Measurements from ENCODE around the gene LRRC4C. TPM values are rescaled to one million over a fixed set of nuclear protein-coding genes. Genes with fewer than 3 reads are reported as not detected.

LRRC4C gene
- total and polyA plus RNA-seq, 4 donors = 0.10 to 0.93 (median 0.30) TPM

- TF ChIP-seq GABPA (IDR thresholded peaks at IDR 0.05 in 1 of 2, conservative IDR thresholded peaks at IDR 0.05 in 1 of 2) (no peak), RAD21 (IDR thresholded peaks at IDR 0.05) (no peak), HNF4A (conservative IDR thresholded peaks at IDR 0.05) (no peak), TAF1 (conservative IDR thresholded peaks at IDR 0.05) (no peak), EGR1 (IDR thresholded peaks at IDR 0.05; ENCODE audit: low read depth in 2 of 2) (no peak), YY1 (IDR thresholded peaks at IDR 0.05) (no peak), HNF4G (IDR thresholded peaks at IDR 0.05) (no peak), JUND (IDR thresholded peaks at IDR 0.05) (no peak), ZBTB33 (IDR thresholded peaks at IDR 0.05) (no peak), NR2F2 (IDR thresholded peaks at IDR 0.05) (no peak)
Measured at GRCh38 chr11:40095446-40095845, 1364.0 kb downstream of the LRRC4C start (continued).

DNA sequence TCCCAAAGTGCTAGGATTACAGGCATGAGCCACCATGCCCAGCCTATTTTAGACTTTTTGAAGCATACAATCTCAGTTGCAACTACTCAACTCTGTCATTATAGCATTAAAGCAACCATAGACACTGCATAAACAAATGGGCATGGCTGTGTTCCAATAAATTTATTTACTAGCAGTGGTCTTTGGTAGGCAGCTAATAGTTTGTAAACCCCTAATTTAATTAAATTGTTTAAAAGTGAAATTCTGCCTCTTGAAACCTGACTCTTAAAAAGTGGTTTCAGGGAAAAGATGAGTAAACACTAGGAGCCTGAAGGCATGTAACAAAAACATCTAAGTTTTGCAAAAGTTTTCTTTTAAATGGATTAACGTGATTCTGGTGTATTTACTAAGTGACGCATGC is 1364.5 kb downstream of the LRRC4C start:
- Histone ChIP-seq H3K9ac (ENCODE audit: low read depth in 1 of 2, low read length in 2 of 2) (no peak overlapping the region), H3K27me3 (ENCODE audit: control insufficient read depth in 4 of 4, insufficient read depth in 4 of 4, low read length in 3 of 4) (no peaks in the 10 kb centered on the region), H3K4me3 (ENCODE audit: low read depth in 1 of 3, low read length in 3 of 3) (no peak overlapping the region), H3K4me1 (ENCODE audit: control insufficient read depth in 4 of 4, insufficient read depth in 4 of 4, low read length in 3 of 4) (no peaks in the 10 kb centered on the region), H3K36me3 (ENCODE audit: control insufficient read depth in 4 of 4, insufficient read depth in 3 of 4, low read depth in 1 of 4, low read length in 3 of 4) (no peaks in the 10 kb centered on the region), H3K27ac (ENCODE audit: low read depth in 1 of 2, low read length in 2 of 2) (no peak overlapping the region), H3K9me3 (ENCODE audit: control insufficient read depth in 4 of 4, low read length in 3 of 4) (no peaks in the 10 kb centered on the region)
- DNase-seq (ENCODE audit: low spot score) = no peak
- TF ChIP-seq RAD21 (IDR thresholded peaks at IDR 0.05) (no peak), FOXA1 (IDR thresholded peaks at IDR 0.05) (no peak), SP1 (IDR thresholded peaks at IDR 0.05) (no peak), HNF4G (IDR thresholded peaks at IDR 0.05) (no peak), REST (IDR thresholded peaks at IDR 0.05) (no peak), MAX (IDR thresholded peaks at IDR 0.05) (no peak), ZBTB33 (IDR thresholded peaks at IDR 0.05) (no peak)
- WGBS = 82% methylated on average over 2 of the region's 2 CpGs

GRCh38 chr11:40080434-40080833 is 1379.0 kb downstream of the LRRC4C start:
- Histone ChIP-seq H3K36me3 (ENCODE audit: control insufficient read depth in 4 of 4, insufficient read depth in 3 of 4, low read depth in 1 of 4, low read length in 3 of 4) (no peaks in the 10 kb centered on the region), H3K9me3 (ENCODE audit: control insufficient read depth in 4 of 4, low read length in 3 of 4) (peaks cover 0 to 4% (median 0%) of the 10 kb centered on the region in 4 donors), H3K27me3 (ENCODE audit: control insufficient read depth in 4 of 4, insufficient read depth in 4 of 4, low read length in 3 of 4) (no peaks in the 10 kb centered on the region), H3K4me1 (ENCODE audit: control insufficient read depth in 4 of 4, insufficient read depth in 4 of 4, low read length in 3 of 4) (no peaks in the 10 kb centered on the region), H3K9ac (ENCODE audit: low read depth in 1 of 2, low read length in 2 of 2) (no peak overlapping the region), H3K27ac (ENCODE audit: low read depth in 1 of 2, low read length in 2 of 2) (no peak overlapping the region), H3K4me3 (ENCODE audit: low read depth in 1 of 3, low read length in 3 of 3) (no peak overlapping the region)
- WGBS = 69% methylated on average over 7 of the region's 7 CpGs
- DNase-seq (ENCODE audit: low spot score) = no peak
- TF ChIP-seq SP1 (IDR thresholded peaks at IDR 0.05) = no peak
- TF ChIP-seq, protein P1, sequence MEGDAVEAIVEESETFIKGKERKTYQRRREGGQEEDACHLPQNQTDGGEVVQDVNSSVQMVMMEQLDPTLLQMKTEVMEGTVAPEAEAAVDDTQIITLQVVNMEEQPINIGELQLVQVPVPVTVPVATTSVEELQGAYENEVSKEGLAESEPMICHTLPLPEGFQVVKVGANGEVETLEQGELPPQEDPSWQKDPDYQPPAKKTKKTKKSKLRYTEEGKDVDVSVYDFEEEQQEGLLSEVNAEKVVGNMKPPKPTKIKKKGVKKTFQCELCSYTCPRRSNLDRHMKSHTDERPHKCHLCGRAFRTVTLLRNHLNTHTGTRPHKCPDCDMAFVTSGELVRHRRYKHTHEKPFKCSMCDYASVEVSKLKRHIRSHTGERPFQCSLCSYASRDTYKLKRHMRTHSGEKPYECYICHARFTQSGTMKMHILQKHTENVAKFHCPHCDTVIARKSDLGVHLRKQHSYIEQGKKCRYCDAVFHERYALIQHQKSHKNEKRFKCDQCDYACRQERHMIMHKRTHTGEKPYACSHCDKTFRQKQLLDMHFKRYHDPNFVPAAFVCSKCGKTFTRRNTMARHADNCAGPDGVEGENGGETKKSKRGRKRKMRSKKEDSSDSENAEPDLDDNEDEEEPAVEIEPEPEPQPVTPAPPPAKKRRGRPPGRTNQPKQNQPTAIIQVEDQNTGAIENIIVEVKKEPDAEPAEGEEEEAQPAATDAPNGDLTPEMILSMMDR (IDR thresholded peaks at IDR 0.05; ENCODE audit: low read depth, low read length, missing input control) = no peak
- TF ChIP-seq HNF4A (conservative IDR thresholded peaks at IDR 0.05) = no peak
- no peak for TF ChIP-seq REST (IDR thresholded peaks at IDR 0.05)
- TF ChIP-seq TAF1 (conservative IDR thresholded peaks at IDR 0.05) = no peak
- TF ChIP-seq GABPA (IDR thresholded peaks at IDR 0.05 in 1 of 2, conservative IDR thresholded peaks at IDR 0.05 in 1 of 2) = no peak
- no peak for TF ChIP-seq RXRA (IDR thresholded peaks at IDR 0.05)
- TF ChIP-seq JUND (IDR thresholded peaks at IDR 0.05) = no peak

Data from liver (tissue), 9 donors.